ENCODE data around the gene ZNF430. TPM values are rescaled to one million over a fixed set of nuclear protein-coding genes. Genes with fewer than 3 reads are reported as not detected.
A peak's percentile ranks its signal among the peaks of the same experiment; 100 is the strongest.

ZNF430 gene
- total RNA-seq, 1 experiment from 2014 or later = 7.4 TPM

GRCh38 chr19:21052902-21053301, 32.4 kb downstream of the ZNF430 start:
- no peaks in the 10 kb centered on the region for H3K4me1 ChIP-seq (replicated peaks; ENCODE audit: insufficient read depth)
- peaks cover 45% of the 10 kb centered on the region for H3K36me3 ChIP-seq (ENCODE audit: low read depth)
- no peak for DNase-seq
- no TSS peak for BruUV-seq (replicated peaks)
- H3K79me2 ChIP-seq (ENCODE audit: low read depth) = no peaks in the 10 kb centered on the region
- ChIA-PET POLR2A (ENCODE audit: unreplicated experiment) (no interaction called here), CTCF (no interaction called here)
- H3K27ac ChIP-seq = no peak overlapping the region
- no peaks in the 10 kb centered on the region for H4K20me1 ChIP-seq (ENCODE audit: insufficient read depth)
- no peaks in the 10 kb centered on the region for H3K9me2 ChIP-seq (ENCODE audit: insufficient read depth)
- no peak overlapping the region for H2AFZ ChIP-seq
- intact Hi-C loops (cut with micrococcal nuclease; ENCODE audit: unreplicated experiment) = no loop called here
- TF ChIP-seq CTCF (conservative IDR thresholded peaks at IDR 0.05) (no peak), EZH2 (IDR thresholded peaks at IDR 0.05; ENCODE audit: low read depth) (no peak)
- no peaks in the 10 kb centered on the region for H3K27me3 ChIP-seq (ENCODE audit: insufficient read depth, low read depth)
- H3K9me3 ChIP-seq (ENCODE audit: insufficient read depth, low read depth) = peaks cover 42% of the 10 kb centered on the region
- no peak overlapping the region for H3K4me2 ChIP-seq
- no peaks in the 10 kb centered on the region for H3F3A ChIP-seq (ENCODE audit: insufficient read depth, low read depth)
- no peak overlapping the region for H3K4me3 ChIP-seq

GRCh38 chr19:21065336-21065735, 44.9 kb downstream of the ZNF430 start:
- ChIA-PET POLR2A (ENCODE audit: unreplicated experiment) (no interaction called here), CTCF (no interaction called here)
- Histone ChIP-seq H3K4me1 (replicated peaks; ENCODE audit: insufficient read depth) (no peaks in the 10 kb centered on the region), H3K9me2 (ENCODE audit: insufficient read depth) (peaks cover 4% of the 10 kb centered on the region; the same call in 1 of the 2 replicates), H3K4me2 (no peak overlapping the region), H3K9me3 (ENCODE audit: insufficient read depth, low read depth) (peaks cover 9% of the 10 kb centered on the region; the same call in 1 of the 2 replicates), H3K36me3 (ENCODE audit: low read depth) (0 out of 2 replicates have a peak, but pooled peaks cover 4% of the 10 kb centered on the region), H3K27ac (no peak overlapping the region), H2AFZ (no peak overlapping the region), H3K79me2 (ENCODE audit: low read depth) (no peaks in the 10 kb centered on the region), H3K4me3 (no peak overlapping the region), H3K27me3 (ENCODE audit: insufficient read depth, low read depth) (no peaks in the 10 kb centered on the region), H4K20me1 (ENCODE audit: insufficient read depth) (no peaks in the 10 kb centered on the region), H3F3A (ENCODE audit: insufficient read depth, low read depth) (peaks cover 3% of the 10 kb centered on the region; the same call in 1 of the 2 replicates)
- no peak for TF ChIP-seq CTCF (conservative IDR thresholded peaks at IDR 0.05)
- TF ChIP-seq EZH2 (IDR thresholded peaks at IDR 0.05; ENCODE audit: low read depth) = no peak
- no TSS peak for BruUV-seq (replicated peaks)
- DNase-seq = no peak
- intact Hi-C loops (cut with micrococcal nuclease; ENCODE audit: unreplicated experiment) = no loop called here

- BruUV-seq (replicated peaks) = no TSS peak
- no peak within 1 kb of the TSS; the same call in 1 of the 2 replicates for H3K27ac ChIP-seq
- H4K20me1 ChIP-seq (ENCODE audit: insufficient read depth) = no peaks in the 10 kb centered on the region
- ChIA-PET CTCF (interaction anchor here (0.6 kb wide), 1 partner anchor 422 kb away, joined by 3 read pairs; no protein-coding TSS in a partner anchor), POLR2A (ENCODE audit: unreplicated experiment) (interaction anchor here (0.5 to 0.7 kb wide), 3 partner anchors 48 to 247 kb away, joined by 3 to 5 read pairs (median 3); partner anchors contain the start of gene ZNF708)
- TF ChIP-seq EZH2 (IDR thresholded peaks at IDR 0.05; ENCODE audit: low read depth) (no peak), CTCF (conservative IDR thresholded peaks at IDR 0.05) (no peak)
- peak within 1 kb of the TSS; percentile 62 for H3K4me3 ChIP-seq
- intact Hi-C loops (cut with micrococcal nuclease; ENCODE audit: unreplicated experiment) = no loop called here
- H3K9me3 ChIP-seq (ENCODE audit: insufficient read depth, low read depth) = no peaks in the 10 kb centered on the region; the same call in 1 of the 2 replicates
- H3K36me3 ChIP-seq (ENCODE audit: low read depth) = no peaks in the 10 kb centered on the region
- peaks cover 6% of the 10 kb centered on the region; the same call in 1 of the 2 replicates for H3K79me2 ChIP-seq (ENCODE audit: low read depth)
- no peaks in the 10 kb centered on the region for H3K27me3 ChIP-seq (ENCODE audit: insufficient read depth, low read depth)
- H2AFZ ChIP-seq = peak within 1 kb of the TSS; percentile 81
- DNase-seq = peak; percentile 80 to 86
- no peaks in the 10 kb centered on the region; the same call in 1 of the 2 replicates for H3K4me1 ChIP-seq (replicated peaks; ENCODE audit: insufficient read depth)
- H3K4me2 ChIP-seq = peak within 1 kb of the TSS; percentile 76
- H3F3A ChIP-seq (ENCODE audit: insufficient read depth, low read depth) = no peaks in the 10 kb centered on the region
- H3K9me2 ChIP-seq (ENCODE audit: insufficient read depth) = no peaks in the 10 kb centered on the region
Measured at GRCh38 chr19:21082011-21082975, 61.8 kb downstream of the ZNF430 start, which contains the start of gene ZNF714. Gene ZNF714 (plus strand): TSS chr19:21082203. CDS start chr19:21098269, 16,066 bp downstream.

Measured in PC-9 (cell line).